H1 (cell line): ENCODE data around the gene PLXNA4. TPM values are rescaled to one million over a fixed set of nuclear protein-coding genes. Genes with fewer than 3 reads are reported as not detected.

Experiments used
- KDM5A ChIP-seq: fragments of 200-600 bp; IDR thresholded peaks from 2 replicates; pipeline ENCODE4 v1.7.1; 2012; ENCODE audit warnings: mild to moderate bottlenecking, low read length, inconsistent platforms, mixed read lengths
- PHF8 ChIP-seq: fragments of 200-600 bp; sonication (generic); conservative IDR thresholded peaks from 2 replicates; pipeline ENCODE4 v1.7.1; 2012; ENCODE audit warnings: low read depth, mild to moderate bottlenecking, inconsistent platforms, low read length, moderate library complexity
- polyA plus RNA-seq, 7 experiments: library from polyadenylated mRNA; depleted of rRNA in 3 of 7; stranded (reverse) in 5 of 7; unstranded in 2 of 7; fragments of >200 nt in 5 of 7; fragments of 200-250 nt in 2 of 7; gene quantifications; 1 replicate in 5 of 7; 2 replicates in 1 of 7; 4 replicates in 1 of 7; pipeline versions ENCODE4 v1.2.1 to v1.2.3, GENCODE V29; 2011 to 2013; ENCODE audit warnings: missing spikeins in 2 of 7, mixed read lengths in 2 of 7
- total RNA-seq: library from RNA; stranded (reverse); fragmentation: NEBNext Ultra II Directional; extraction: Animal tissue kit (Norgen Biotek cat#: 25700); gene quantifications from 2 replicates; pipeline ENCODE4 v1.2.1, GENCODE V29; 2021

The PLXNA4 gene
- total and polyA plus RNA-seq, 2 of the 8 experiments (the other 6 are each of a cell fraction or from before 2014, with no cell fraction given) = 0.76 to 0.79 TPM

GRCh38 chr7:132103718-132104117, 472.6 kb downstream of the PLXNA4 start (continued):
- no peak for TF ChIP-seq PHF8
- no peak for TF ChIP-seq KDM5A
